ENCODE data around the gene GSC.
"Not testable (repeated sequence)": the region's sequence is repeated elsewhere in the genome, so short reads cannot be mapped to it uniquely, and the experiment has no call there.

The GSC gene

DNA sequence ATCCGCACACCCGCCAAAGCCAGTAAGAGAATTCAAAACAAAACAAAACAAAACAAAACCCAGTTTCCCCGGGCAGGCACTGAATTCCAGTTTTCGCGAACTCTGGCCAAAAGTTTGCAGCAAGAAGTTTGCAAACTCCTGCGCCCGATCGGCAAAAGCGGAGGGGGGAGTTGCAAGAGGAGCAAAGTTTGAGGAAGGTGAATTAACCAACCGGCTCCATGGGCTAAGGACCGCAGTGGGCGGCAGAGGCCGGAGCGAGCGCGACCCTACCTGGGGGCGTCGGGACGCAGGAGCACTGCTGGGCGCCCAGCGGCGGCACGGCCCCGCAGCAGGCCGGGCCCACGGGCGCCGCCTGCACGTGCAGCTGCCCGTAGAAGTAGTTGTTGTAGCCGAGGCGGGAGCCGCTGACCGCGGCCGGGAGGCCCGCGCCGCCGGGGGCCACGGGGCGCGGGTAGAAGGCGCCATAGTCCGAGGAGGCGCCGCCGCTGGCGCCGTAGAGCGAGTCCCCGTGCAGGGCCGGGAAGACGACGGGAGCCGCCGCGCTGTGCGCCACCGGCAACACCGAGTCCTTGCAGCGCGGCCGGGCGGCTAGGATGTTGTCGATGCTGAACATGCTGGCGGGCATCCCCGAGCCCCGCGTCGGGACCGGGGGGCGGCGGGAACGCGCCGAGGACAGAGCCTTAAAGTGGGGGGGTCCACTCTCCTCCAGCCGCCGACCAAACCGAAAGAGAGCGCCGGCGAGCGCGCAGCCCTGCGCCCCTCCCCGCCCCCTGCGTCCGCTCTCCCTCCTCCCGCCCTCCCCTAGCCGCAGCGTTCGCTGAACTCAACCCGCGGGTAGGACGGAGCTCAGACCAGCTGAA lies at the start of gene GSC:
TSS of gene GSC (minus strand) at position 723 of the 860 bp plus-strand sequence. CDS start at position 625, 98 bp downstream.
- Mint-ChIP-seq H3K36me3 (ENCODE audit: low read depth) (no peaks in the 10 kb centered on the region), H3K27ac (no peak within 1 kb of the TSS), H3K4me1 (ENCODE audit: low read depth) (peaks cover 24% of the 10 kb centered on the region), H3K4me3 (peak within 1 kb of the TSS; percentile 72), H3K9me3 (no peaks in the 10 kb centered on the region), H3K27me3 (peaks cover 91% of the 10 kb centered on the region)
- intact Hi-C loops (cut with micrococcal nuclease): no loop called here

- peaks cover 1% of the 10 kb centered on the region for H3K27me3 Mint-ChIP-seq
- no peak overlapping the region for H3K4me3 Mint-ChIP-seq
- no peaks in the 10 kb centered on the region for H3K9me3 Mint-ChIP-seq
- H3K4me1 Mint-ChIP-seq (ENCODE audit: low read depth): no peaks in the 10 kb centered on the region
- no peak overlapping the region for H3K27ac Mint-ChIP-seq
- intact Hi-C loops (cut with micrococcal nuclease): no loop called here
- no peaks in the 10 kb centered on the region for H3K36me3 Mint-ChIP-seq (ENCODE audit: low read depth)
Measured at GRCh38 chr14:94819531-94819930, 49.6 kb upstream of the GSC start.

GRCh38 chr14:94816113-94816512 lies 46.2 kb upstream of the GSC start:
- Mint-ChIP-seq H3K36me3 (ENCODE audit: low read depth) (no peaks in the 10 kb centered on the region), H3K4me1 (ENCODE audit: low read depth) (no peaks in the 10 kb centered on the region), H3K27ac (no peak overlapping the region), H3K4me3 (no peak overlapping the region), H3K27me3 (peaks cover 3% of the 10 kb centered on the region), H3K9me3 (no peaks in the 10 kb centered on the region)
- intact Hi-C loops (cut with micrococcal nuclease): loop anchor here (2.0 kb wide), 1 partner anchor 49 kb away; no protein-coding TSS in a partner anchor

GRCh38 chr14:94805680-94806288 lies 35.9 kb upstream of the GSC start:
- no peak overlapping the region for H3K27ac Mint-ChIP-seq
- no peaks in the 10 kb centered on the region for H3K36me3 Mint-ChIP-seq (ENCODE audit: low read depth)
- intact Hi-C loops (cut with micrococcal nuclease): no loop called here
- no peaks in the 10 kb centered on the region for H3K4me1 Mint-ChIP-seq (ENCODE audit: low read depth)
- H3K4me3 Mint-ChIP-seq: no peak overlapping the region
- H3K9me3 Mint-ChIP-seq: no peaks in the 10 kb centered on the region
- H3K27me3 Mint-ChIP-seq: peaks cover 10% of the 10 kb centered on the region

DNA sequence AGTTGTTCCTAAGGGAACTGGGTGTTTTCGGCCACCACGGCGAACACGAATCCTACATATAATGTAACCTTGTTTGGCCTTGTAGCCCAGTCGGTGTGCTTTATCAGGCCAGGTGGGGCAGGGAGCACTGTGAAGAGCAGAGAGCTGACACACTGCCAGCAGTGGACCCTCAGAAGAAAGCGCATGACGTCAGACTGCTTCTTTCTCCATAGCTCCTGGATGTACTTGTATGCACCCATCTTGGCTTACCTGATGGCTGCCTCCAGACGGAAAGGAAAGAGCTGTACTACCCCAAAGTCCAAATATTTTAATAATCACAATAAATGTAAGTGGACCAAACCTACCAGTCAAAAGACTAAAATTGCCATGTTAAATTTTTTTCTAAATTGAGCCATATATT lies 31.3 kb upstream of the GSC start:
- H3K9me3 Mint-ChIP-seq: no peaks in the 10 kb centered on the region
- no peaks in the 10 kb centered on the region for H3K36me3 Mint-ChIP-seq (ENCODE audit: low read depth)
- H3K4me1 Mint-ChIP-seq (ENCODE audit: low read depth): no peaks in the 10 kb centered on the region
- H3K4me3 Mint-ChIP-seq: no peak overlapping the region
- no peak overlapping the region for H3K27ac Mint-ChIP-seq
- intact Hi-C loops (cut with micrococcal nuclease): no loop called here
- peaks cover 4% of the 10 kb centered on the region for H3K27me3 Mint-ChIP-seq

DNA sequence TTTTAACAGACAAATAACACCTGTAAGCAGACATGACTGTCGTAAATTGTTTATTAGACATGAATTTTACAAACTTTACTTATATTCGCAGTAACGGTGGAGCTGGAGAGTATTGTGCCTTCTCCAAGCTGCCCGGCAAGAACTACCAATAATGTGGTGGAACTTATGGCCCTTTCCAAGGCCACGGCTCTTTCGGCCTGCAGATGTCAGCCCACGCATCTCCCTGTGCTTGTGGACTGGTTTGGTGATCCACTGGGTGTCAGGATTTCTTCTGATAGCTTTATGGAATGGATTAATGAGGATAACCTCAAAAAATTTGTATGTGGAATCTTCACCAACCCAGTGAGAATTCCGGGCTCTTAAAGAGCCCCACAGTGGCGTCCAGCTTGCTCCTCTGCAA lies 30.9 kb upstream of the GSC start:
- H3K36me3 Mint-ChIP-seq (ENCODE audit: low read depth); H3K27me3 Mint-ChIP-seq; H3K9me3 Mint-ChIP-seq; H3K4me1 Mint-ChIP-seq (ENCODE audit: low read depth); intact Hi-C loops (cut with micrococcal nuclease); H3K27ac Mint-ChIP-seq; H3K4me3 Mint-ChIP-seq: not testable (repeated sequence)

GRCh38 chr14:94797887-94798286 lies 28.0 kb upstream of the GSC start:
- no peaks in the 10 kb centered on the region for H3K36me3 Mint-ChIP-seq (ENCODE audit: low read depth)

DNA sequence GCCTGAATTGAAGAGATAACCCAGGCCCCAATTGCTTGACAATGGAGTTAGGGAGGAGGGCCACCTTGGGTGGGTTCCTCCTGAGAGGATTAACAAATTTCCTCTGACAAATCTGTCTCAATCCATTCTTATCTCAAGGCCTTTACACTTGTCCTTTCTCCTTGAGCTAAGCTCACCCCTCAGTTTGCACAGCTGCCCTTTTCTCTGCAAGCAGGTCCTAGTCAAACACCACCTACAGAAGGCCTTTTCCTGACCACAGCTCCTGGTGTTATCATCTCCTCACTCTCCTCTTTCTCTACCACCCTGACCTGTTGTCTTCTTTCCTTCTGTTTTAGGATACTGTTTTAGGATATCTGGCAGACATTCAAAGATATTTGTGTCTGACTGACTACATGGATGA lies 26.4 kb upstream of the GSC start:
- Mint-ChIP-seq H3K4me3 (no peak overlapping the region), H3K4me1 (ENCODE audit: low read depth) (no peaks in the 10 kb centered on the region), H3K27me3 (peaks cover 8% of the 10 kb centered on the region), H3K36me3 (ENCODE audit: low read depth) (no peaks in the 10 kb centered on the region), H3K27ac (no peak overlapping the region), H3K9me3 (no peaks in the 10 kb centered on the region)
- intact Hi-C loops (cut with micrococcal nuclease): no loop called here

More at GRCh38 chr14:94797887-94798286, 28.0 kb upstream of the GSC start:
- intact Hi-C loops (cut with micrococcal nuclease): no loop called here
- no peak overlapping the region for H3K4me3 Mint-ChIP-seq
- no peaks in the 10 kb centered on the region for H3K9me3 Mint-ChIP-seq
- H3K27me3 Mint-ChIP-seq: peaks cover 10% of the 10 kb centered on the region
- H3K27ac Mint-ChIP-seq: no peak overlapping the region
- H3K4me1 Mint-ChIP-seq (ENCODE audit: low read depth): no peaks in the 10 kb centered on the region

DNA sequence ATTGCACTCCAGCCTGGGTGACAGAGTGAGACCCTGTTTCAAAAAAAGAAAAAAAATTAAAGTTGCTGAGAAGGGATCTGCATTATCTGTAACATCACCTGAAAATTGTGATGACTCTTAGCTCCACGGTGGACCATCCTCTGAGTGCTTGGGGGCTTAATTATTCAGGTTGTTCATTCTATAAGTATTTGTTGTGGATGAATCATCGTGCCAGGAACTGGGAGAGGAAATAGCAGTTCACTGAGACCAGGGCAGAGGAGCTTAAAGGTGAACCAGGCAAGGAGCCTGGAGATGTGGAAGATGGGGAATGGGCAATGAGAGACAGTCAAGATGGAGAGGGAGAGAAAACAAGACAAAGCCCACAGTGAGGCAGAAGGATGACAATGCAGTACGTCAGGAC lies 25.5 kb upstream of the GSC start:
- no peak overlapping the region for H3K4me3 Mint-ChIP-seq
- H3K9me3 Mint-ChIP-seq: no peaks in the 10 kb centered on the region
- peaks cover 8% of the 10 kb centered on the region for H3K27me3 Mint-ChIP-seq
- H3K4me1 Mint-ChIP-seq (ENCODE audit: low read depth): no peaks in the 10 kb centered on the region
- intact Hi-C loops (cut with micrococcal nuclease): no loop called here
- no peak overlapping the region for H3K27ac Mint-ChIP-seq
- no peaks in the 10 kb centered on the region for H3K36me3 Mint-ChIP-seq (ENCODE audit: low read depth)

GRCh38 chr14:94793901-94794300 lies 24.0 kb upstream of the GSC start:
- peaks cover 7% of the 10 kb centered on the region for H3K27me3 Mint-ChIP-seq
- H3K36me3 Mint-ChIP-seq (ENCODE audit: low read depth): no peaks in the 10 kb centered on the region
- no peak overlapping the region for H3K4me3 Mint-ChIP-seq
- H3K27ac Mint-ChIP-seq: no peak overlapping the region
- H3K4me1 Mint-ChIP-seq (ENCODE audit: low read depth): no peaks in the 10 kb centered on the region
- H3K9me3 Mint-ChIP-seq: no peaks in the 10 kb centered on the region
- intact Hi-C loops (cut with micrococcal nuclease): no loop called here

DNA sequence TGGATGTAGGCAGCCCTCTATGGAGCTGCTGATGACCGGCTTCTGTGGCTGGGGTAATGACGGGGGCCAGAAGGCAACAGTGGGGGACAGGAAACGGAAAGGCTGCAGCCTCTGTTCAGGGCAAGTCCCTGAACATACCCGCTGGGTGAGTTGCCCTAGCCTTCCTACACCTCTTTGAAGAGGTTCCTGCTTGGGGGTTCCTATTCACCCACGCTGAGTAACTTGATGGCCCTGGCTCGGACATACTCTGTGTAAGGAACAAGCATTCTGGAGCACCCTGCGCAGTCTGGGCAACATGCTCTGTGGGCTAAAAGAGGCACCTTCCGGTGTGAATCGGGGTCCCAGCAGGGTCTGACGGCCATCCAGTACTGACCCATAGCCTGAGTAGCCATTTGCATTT lies 17.7 kb upstream of the GSC start:
- H3K9me3 Mint-ChIP-seq: no peaks in the 10 kb centered on the region
- intact Hi-C loops (cut with micrococcal nuclease): no loop called here
- H3K36me3 Mint-ChIP-seq (ENCODE audit: low read depth): no peaks in the 10 kb centered on the region
- no peaks in the 10 kb centered on the region for H3K4me1 Mint-ChIP-seq (ENCODE audit: low read depth)
- peaks cover 23% of the 10 kb centered on the region for H3K27me3 Mint-ChIP-seq
- H3K4me3 Mint-ChIP-seq: no peak overlapping the region
- H3K27ac Mint-ChIP-seq: no peak overlapping the region

DNA sequence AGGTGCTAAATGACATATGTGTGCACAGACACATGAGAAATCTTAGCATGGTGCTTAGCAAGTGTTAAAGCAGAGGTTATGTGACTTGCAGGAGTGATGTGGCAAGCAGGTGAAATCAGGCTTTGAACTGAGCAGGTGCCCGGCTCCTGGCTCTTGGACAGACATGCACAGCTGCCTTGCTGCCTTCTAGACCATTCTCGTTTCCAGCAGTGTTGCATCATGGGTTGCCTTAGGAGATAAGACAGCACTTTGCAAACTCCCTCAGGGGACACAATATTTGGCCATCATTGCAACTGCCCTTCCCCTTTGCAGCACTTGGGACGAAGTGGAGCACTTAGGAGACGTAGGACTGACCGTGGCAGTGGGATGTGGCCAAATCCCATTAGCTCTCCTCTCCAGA lies 17.2 kb upstream of the GSC start:
- Mint-ChIP-seq H3K36me3 (ENCODE audit: low read depth) (no peaks in the 10 kb centered on the region), H3K27ac (no peak overlapping the region), H3K9me3 (no peaks in the 10 kb centered on the region), H3K4me3 (no peak overlapping the region), H3K4me1 (ENCODE audit: low read depth) (no peaks in the 10 kb centered on the region), H3K27me3 (peaks cover 23% of the 10 kb centered on the region)
- intact Hi-C loops (cut with micrococcal nuclease): no loop called here

DNA sequence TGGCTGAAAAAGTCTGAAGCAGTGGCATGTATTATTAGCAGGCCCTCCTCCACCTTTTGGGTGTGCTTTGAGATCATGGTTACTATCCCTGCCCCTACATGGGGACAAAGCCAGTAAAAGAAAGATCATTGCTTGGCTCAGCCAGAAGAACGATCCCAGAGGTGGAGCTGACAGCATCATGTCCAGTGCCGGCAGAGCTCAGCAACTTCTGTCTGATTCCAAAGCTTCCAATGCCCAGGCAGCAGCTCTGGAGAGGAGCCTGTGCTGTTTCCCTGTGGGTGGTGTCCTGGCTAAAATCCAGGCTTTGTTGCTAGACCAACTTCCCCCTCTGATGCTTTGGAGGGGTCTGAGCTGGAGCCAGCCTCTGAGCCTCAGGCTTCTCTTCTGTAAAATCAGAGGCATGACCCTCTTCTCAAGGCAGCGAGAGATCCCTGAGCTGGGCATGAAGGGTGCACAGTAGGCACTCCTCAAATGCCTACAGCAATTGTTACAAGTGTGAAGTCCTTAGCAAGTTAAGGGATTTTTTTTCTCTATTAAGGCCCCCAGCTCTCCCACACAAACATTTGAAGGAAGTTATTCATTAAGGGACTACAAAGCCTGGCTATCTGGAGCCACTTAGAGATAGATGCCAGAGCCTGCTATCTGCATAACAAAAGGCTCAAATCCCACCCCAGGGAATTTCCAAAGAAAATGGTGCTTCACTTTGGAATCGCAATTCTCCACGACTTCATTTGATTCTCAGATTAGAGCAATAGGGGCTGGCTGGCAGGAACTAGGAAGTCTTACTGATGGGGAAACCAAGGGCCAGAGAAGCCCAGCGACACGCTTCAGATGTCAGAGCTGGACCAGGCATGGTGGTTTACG lies 10.9 kb upstream of the GSC start:
- H3K4me3 Mint-ChIP-seq: no peak overlapping the region
- no peak overlapping the region for H3K27ac Mint-ChIP-seq
- peaks cover 1% of the 10 kb centered on the region for H3K9me3 Mint-ChIP-seq
- H3K27me3 Mint-ChIP-seq: peaks cover 54% of the 10 kb centered on the region
- intact Hi-C loops (cut with micrococcal nuclease): no loop called here
- peaks cover under 1% of the 10 kb centered on the region for H3K4me1 Mint-ChIP-seq (ENCODE audit: low read depth)
- H3K36me3 Mint-ChIP-seq (ENCODE audit: low read depth): no peaks in the 10 kb centered on the region

DNA sequence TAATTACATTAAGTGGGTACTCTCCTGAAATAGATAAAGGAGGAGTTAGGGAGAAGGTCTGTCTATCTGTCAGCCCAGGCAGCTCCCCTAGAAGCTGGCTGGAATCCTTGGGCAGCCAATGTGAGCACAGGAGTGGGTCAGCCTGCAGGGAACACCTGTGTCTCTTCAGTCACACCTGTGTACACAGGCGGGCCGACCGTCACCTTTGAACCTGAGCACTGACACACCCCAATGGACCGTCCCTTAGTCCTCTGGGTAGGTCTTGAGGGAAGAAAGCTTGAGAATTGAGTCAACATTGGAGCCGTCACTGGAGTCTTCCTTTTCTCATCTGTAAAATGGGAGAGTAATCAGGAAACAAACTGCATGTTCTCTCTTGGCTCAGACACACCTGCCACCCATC lies 9.8 kb upstream of the GSC start:
- Mint-ChIP-seq H3K4me1 (ENCODE audit: low read depth) (peaks cover 6% of the 10 kb centered on the region), H3K4me3 (no peak overlapping the region), H3K27me3 (peaks cover 62% of the 10 kb centered on the region), H3K9me3 (peaks cover 8% of the 10 kb centered on the region), H3K27ac (no peak overlapping the region), H3K36me3 (ENCODE audit: low read depth) (no peaks in the 10 kb centered on the region)
- intact Hi-C loops (cut with micrococcal nuclease): no loop called here

All from dendritic cell treated with granulocyte-macrophage colony-stimulating factor and Interleukin-4, amounts not matched to agents 40 ng/mL and 50 ng/mL, for 4 days (primary cell).